ENCODE results near the gene GRIK4. TPM values are rescaled to one million over a fixed set of nuclear protein-coding genes. Genes with fewer than 3 reads are reported as not detected.

Gene GRIK4
- total and polyA plus RNA-seq, 9 of the 15 experiments (the other 6 are each of a cell fraction or from before 2014, with no cell fraction given): not detected

DNA sequence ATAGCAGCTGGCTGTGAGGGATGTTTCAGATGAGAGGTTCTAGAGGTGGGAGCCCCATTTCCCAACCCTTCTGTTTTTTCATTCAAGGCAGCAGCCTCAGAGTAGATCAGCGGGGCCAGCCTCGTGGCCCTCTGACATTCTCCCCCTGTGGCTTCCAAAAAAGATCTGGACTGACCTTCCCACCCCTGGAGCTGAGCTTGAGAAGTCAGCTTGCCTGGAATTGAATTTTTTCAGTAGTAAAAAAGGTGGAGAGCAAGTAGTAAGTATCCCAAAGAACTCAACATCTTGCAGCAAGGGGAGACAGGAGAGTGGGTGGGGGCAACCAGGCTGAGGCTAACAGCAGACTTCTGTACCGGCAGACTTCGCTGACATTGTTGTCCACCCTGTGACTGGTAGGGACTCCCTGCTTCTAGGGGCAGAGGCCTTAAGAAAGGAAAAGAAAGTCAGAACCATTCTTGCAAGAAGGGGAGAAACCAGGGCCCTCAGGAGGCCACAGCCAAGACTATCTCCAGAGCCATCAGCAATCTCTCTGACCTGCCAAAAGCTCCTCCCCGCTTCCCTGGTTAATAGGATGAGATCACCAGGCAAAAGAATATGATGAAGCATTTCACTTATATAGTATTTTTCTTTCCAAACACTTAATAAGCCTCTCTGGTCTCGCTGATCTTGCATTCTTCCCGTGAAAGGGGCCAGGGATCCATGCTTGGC is 2.0 kb upstream of the GRIK4 start:
- DNase-seq (ENCODE audit: extremely low read depth in 1 of 4, low spot score in 3 of 4) (no peak), FAIRE-seq (no peak), ATAC-seq (no peak)
- Histone ChIP-seq H3K27ac (ENCODE audit: extremely low read depth, low read depth, low read length) (no peak overlapping the region), H4K20me1 (replicated peaks; ENCODE audit: control insufficient read depth, insufficient read depth, low read length) (peaks cover 23% of the 10 kb centered on the region), H3K4me2 (ENCODE audit: insufficient read depth, low read length) (no peak overlapping the region), H2AFZ (ENCODE audit: low read depth, low read length) (no peak overlapping the region), H3K4me3 (no peak overlapping the region), H3K9me3 (replicated peaks; ENCODE audit: control insufficient read depth, insufficient read depth, low read depth, low read length) (no peaks in the 10 kb centered on the region), H3K9ac (ENCODE audit: insufficient read depth in 1 of 2, low read depth in 2 of 2, low read length in 2 of 2) (no peak overlapping the region), H3K27me3 (ENCODE audit: control insufficient read depth in 2 of 2, insufficient read depth in 2 of 2, low read length in 2 of 2) (peaks cover 41 to 61% of the 10 kb centered on the region in 2 experiments; a peak in 4 of 5 replicates), H3K36me3 (ENCODE audit: control insufficient read depth, insufficient read depth, low read length) (no peaks in the 10 kb centered on the region), H3K9me1 (ENCODE audit: control insufficient read depth, insufficient read depth, low read length) (no peaks in the 10 kb centered on the region), H3K4me1 (replicated peaks in 1 of 2; ENCODE audit: control insufficient read depth in 2 of 2, insufficient read depth in 2 of 2, low read length in 2 of 2) (peaks cover 0 to 12% of the 10 kb centered on the region in 2 experiments; a peak in 2 of 5 replicates), H3K79me2 (ENCODE audit: control insufficient read depth, insufficient read depth, low read length) (no peaks in the 10 kb centered on the region)
- ChIA-PET POLR2A (no interaction called here), CTCF (ENCODE audit: low intra/inter-chr PET ratio) (interaction anchor here (3.3 kb wide), 1 partner anchor 175 kb away, joined by 22 read pairs; no protein-coding TSS in a partner anchor)
- no TSS peak for BruUV-seq (replicated peaks)
- in situ Hi-C loops (cut with MboI): no loop called here
- 3% methylated on average over 7 of the region's 7 CpGs for WGBS (ENCODE audit: insufficient coverage, low coverage, missing lambda C conversion rate)
- intact Hi-C loops (cut with micrococcal nuclease): loop anchor here (2.0 to 5.0 kb wide), 3 partner anchors 443 to 1998 kb away; no protein-coding TSS in a partner anchor
- no peak for TF ChIP-seq HMGN3 (IDR thresholded peaks at IDR 0.05; ENCODE audit: borderline replicate concordance, extremely low read depth, insufficient read length, low read depth, low read length)
- no peak for TF ChIP-seq ESRRA (IDR thresholded peaks at IDR 0.05; ENCODE audit: borderline replicate concordance, low read depth)

Data from K562 (cell line).